Endothelial cell (in vitro differentiated cells): ENCODE measurements around the gene FRK. TPM values are rescaled to one million over a fixed set of nuclear protein-coding genes. Genes with fewer than 3 reads are reported as not detected.

Experiments
- DNase-seq: peaks from one replicate; pipeline ENCODE4 v3.0.0; 2021; ENCODE audit warnings: low spot score
- H3K27ac Mint-ChIP-seq: one replicate; pipeline ENCODE4 v1.8.0; 2021; ENCODE audit warnings: mixed read lengths, inconsistent platforms; ENCODE audit not compliant: unreplicated experiment
- H3K27me3 Mint-ChIP-seq: one replicate; pipeline ENCODE4 v1.8.0; 2021; ENCODE audit warnings: mild to moderate bottlenecking, moderate library complexity, mixed read lengths, inconsistent platforms; ENCODE audit not compliant: unreplicated experiment
- H3K36me3 Mint-ChIP-seq: one replicate; pipeline ENCODE4 v1.8.0; 2021; ENCODE audit warnings: mild to moderate bottlenecking, low read depth, mixed read lengths, inconsistent platforms; ENCODE audit not compliant: unreplicated experiment
- H3K4me1 Mint-ChIP-seq: one replicate; pipeline ENCODE4 v1.8.0; 2021; ENCODE audit warnings: mild to moderate bottlenecking, mixed read lengths, inconsistent platforms; ENCODE audit not compliant: unreplicated experiment
- H3K4me3 Mint-ChIP-seq: one replicate; pipeline ENCODE4 v1.8.0; 2021; ENCODE audit warnings: mild to moderate bottlenecking, mixed read lengths, inconsistent platforms; ENCODE audit not compliant: unreplicated experiment
- H3K9me3 Mint-ChIP-seq: one replicate; pipeline ENCODE4 v1.8.0; 2021; ENCODE audit warnings: mixed read lengths, inconsistent platforms; ENCODE audit not compliant: unreplicated experiment
- CTCF ChIP-seq: fragments of 200-600 bp; sonication (generic); IDR thresholded peaks from one replicate; pipeline ENCODE4 v1.5.0; 2021; ENCODE audit warnings: antibody characterized with exemption; ENCODE audit not compliant: unreplicated experiment
- total RNA-seq: library from RNA; stranded (reverse); fragmentation: NEBNext Ultra II Directional; extraction: Animal tissue kit (Norgen Biotek cat#: 25700); gene quantifications from one replicate; pipeline ENCODE4 v1.2.1, GENCODE V29; 2021; ENCODE audit not compliant: unreplicated experiment

The FRK gene
- total RNA-seq, 1 donor from 2014 or later, result 0.08 TPM

DNA sequence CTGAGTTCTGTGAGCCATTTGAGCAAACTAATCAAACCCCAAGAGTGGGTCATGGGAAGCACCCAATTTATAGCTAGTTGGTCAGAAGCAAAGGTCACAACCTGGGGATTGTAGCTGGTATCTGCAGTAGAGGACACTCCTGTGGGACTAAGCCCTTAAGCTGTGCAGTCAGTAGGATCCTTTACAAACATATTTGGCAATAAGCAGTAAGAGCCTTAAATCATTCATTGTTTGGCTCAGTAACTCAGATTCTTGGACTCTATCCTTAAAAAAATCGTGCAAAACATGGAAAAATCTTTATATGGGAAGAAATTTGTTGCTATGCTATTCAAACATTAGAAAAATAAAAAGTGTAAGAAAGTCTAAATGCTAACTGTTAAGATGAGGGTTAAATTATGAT, 29.9 kb downstream of the FRK start:
- no peaks in the 10 kb centered on the region for H3K36me3 Mint-ChIP-seq
- H3K4me1 Mint-ChIP-seq, result peaks cover under 1% of the 10 kb centered on the region
- H3K27me3 Mint-ChIP-seq, result peaks cover 2% of the 10 kb centered on the region
- no peak for DNase-seq
- H3K9me3 Mint-ChIP-seq, result no peaks in the 10 kb centered on the region
- no peak for TF ChIP-seq CTCF
- no peak overlapping the region for H3K4me3 Mint-ChIP-seq
- H3K27ac Mint-ChIP-seq, result no peak overlapping the region

DNA sequence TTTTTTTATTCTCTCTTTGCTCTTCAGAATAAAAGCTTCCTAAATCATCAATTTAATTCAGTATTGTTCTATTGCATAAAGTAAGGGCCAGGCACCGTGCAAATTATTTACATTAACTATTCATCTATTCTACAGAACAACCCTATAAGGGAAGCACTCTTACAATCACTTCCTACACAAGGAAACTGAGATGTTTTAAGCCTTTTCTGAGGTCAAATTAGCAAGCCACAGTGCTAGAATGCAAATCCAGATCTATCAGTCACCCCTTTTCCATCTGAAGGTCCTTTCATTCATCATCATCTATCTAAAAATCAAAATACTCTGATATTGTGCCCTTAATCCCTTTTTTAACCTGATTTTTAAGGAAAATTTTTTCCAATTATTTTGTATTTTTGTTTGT, 31.2 kb downstream of the FRK start:
- TF ChIP-seq CTCF, result no peak
- Mint-ChIP-seq H3K36me3 (no peaks in the 10 kb centered on the region), H3K27ac (no peak overlapping the region), H3K4me3 (no peak overlapping the region), H3K9me3 (no peaks in the 10 kb centered on the region), H3K27me3 (peaks cover 2% of the 10 kb centered on the region), H3K4me1 (no peaks in the 10 kb centered on the region)
- no peak for DNase-seq

DNA sequence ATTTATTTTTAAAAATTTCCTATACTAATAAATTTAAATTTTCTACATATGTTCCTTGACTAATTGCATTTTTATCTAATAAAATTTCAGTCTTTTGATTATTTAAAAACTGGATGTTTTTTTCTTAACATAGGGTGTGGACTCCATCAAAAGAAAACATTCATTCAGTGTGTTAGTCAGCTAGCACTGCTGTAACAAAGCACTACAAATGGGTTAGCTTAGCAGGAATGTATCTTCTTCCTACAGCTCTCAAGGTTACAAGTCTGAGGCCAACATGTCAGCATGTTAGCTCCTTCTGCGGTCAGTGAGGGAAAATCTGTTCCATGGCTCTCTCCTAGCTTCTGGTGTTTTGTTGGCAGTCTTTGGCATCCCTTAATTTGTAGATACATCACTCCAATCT, 32.5 kb downstream of the FRK start:
- Mint-ChIP-seq H3K4me1 (peaks cover 2% of the 10 kb centered on the region), H3K27ac (no peak overlapping the region), H3K36me3 (no peaks in the 10 kb centered on the region), H3K9me3 (no peaks in the 10 kb centered on the region), H3K4me3 (no peak overlapping the region), H3K27me3 (peaks cover 2% of the 10 kb centered on the region)
- no peak for TF ChIP-seq CTCF
- no peak for DNase-seq

- Mint-ChIP-seq H3K27me3 (peaks cover 2% of the 10 kb centered on the region), H3K4me3 (no peak overlapping the region), H3K27ac (no peak overlapping the region), H3K4me1 (peaks cover 2% of the 10 kb centered on the region), H3K36me3 (no peaks in the 10 kb centered on the region), H3K9me3 (no peaks in the 10 kb centered on the region)
- no peak for TF ChIP-seq CTCF
- DNase-seq, result no peak
Observed at GRCh38 chr6:116027801-116028200, 32.9 kb downstream of the FRK start.

- TF ChIP-seq CTCF, result no peak
- no peak overlapping the region for H3K27ac Mint-ChIP-seq
- no peaks in the 10 kb centered on the region for H3K9me3 Mint-ChIP-seq
- peaks cover 2% of the 10 kb centered on the region for H3K27me3 Mint-ChIP-seq
- peaks cover 2% of the 10 kb centered on the region for H3K4me1 Mint-ChIP-seq
- H3K4me3 Mint-ChIP-seq, result no peak overlapping the region
- no peaks in the 10 kb centered on the region for H3K36me3 Mint-ChIP-seq
- no peak for DNase-seq
Observed at GRCh38 chr6:116025405-116025804, 35.3 kb downstream of the FRK start.
